ENCODE data around the gene COL4A2.

The COL4A2 gene

GRCh38 chr13:110557082-110557481 is 250.0 kb downstream of the COL4A2 start:
- TF ChIP-seq EZH2phosphoT487 (IDR thresholded peaks at IDR 0.05; ENCODE audit: low read length) (no peak), EZH2 (optimal IDR thresholded peaks at IDR 0.05; ENCODE audit: low read depth, low read length) (no peak), CTCF (IDR thresholded peaks at IDR 0.05; ENCODE audit: low read length) (no peak)
- Histone ChIP-seq H3K4me1 (ENCODE audit: low read length) (peaks cover 12% of the 10 kb centered on the region), H3K9me2 (replicated peaks; ENCODE audit: insufficient read depth, low read length) (no peaks in the 10 kb centered on the region), H3K79me2 (ENCODE audit: low read length) (no peaks in the 10 kb centered on the region), H3K27ac (ENCODE audit: low read length) (no peak overlapping the region), H3K36me3 (replicated peaks; ENCODE audit: insufficient read depth, low read length) (no peaks in the 10 kb centered on the region), H3K4me2 (ENCODE audit: low read depth, low read length) (no peak overlapping the region), H3K9me3 (replicated peaks; ENCODE audit: insufficient read depth, low read length) (no peaks in the 10 kb centered on the region), H3K9ac (ENCODE audit: low read length) (no peak overlapping the region), H4K20me1 (ENCODE audit: insufficient read depth, low read length) (no peaks in the 10 kb centered on the region), H3K27me3 (replicated peaks; ENCODE audit: insufficient read depth, low read length) (0 out of 2 replicates have a peak, but pooled peaks cover 7% of the 10 kb centered on the region), H3F3A (ENCODE audit: insufficient read depth, low read length) (peaks cover 18% of the 10 kb centered on the region), H2AFZ (ENCODE audit: low read length) (no peak overlapping the region), H3K4me3 (ENCODE audit: low read length) (no peak overlapping the region)
- no peak for DNase-seq

- H3F3A ChIP-seq (ENCODE audit: insufficient read depth, low read length): peaks cover 19% of the 10 kb centered on the region
- no peak overlapping the region for H3K27ac ChIP-seq (ENCODE audit: low read length)
- TF ChIP-seq CTCF (IDR thresholded peaks at IDR 0.05; ENCODE audit: low read length): no peak
- TF ChIP-seq EZH2 (optimal IDR thresholded peaks at IDR 0.05; ENCODE audit: low read depth, low read length): no peak
- no peak for TF ChIP-seq EZH2phosphoT487 (IDR thresholded peaks at IDR 0.05; ENCODE audit: low read length)
- H4K20me1 ChIP-seq (ENCODE audit: insufficient read depth, low read length): no peaks in the 10 kb centered on the region
- peaks cover 12% of the 10 kb centered on the region for H3K27me3 ChIP-seq (replicated peaks; ENCODE audit: insufficient read depth, low read length)
- no peak overlapping the region for H3K9ac ChIP-seq (ENCODE audit: low read length)
- H3K4me2 ChIP-seq (ENCODE audit: low read depth, low read length): no peak overlapping the region
- DNase-seq: no peak
- H3K9me3 ChIP-seq (replicated peaks; ENCODE audit: insufficient read depth, low read length): no peaks in the 10 kb centered on the region
- H3K36me3 ChIP-seq (replicated peaks; ENCODE audit: insufficient read depth, low read length): no peaks in the 10 kb centered on the region
- no peaks in the 10 kb centered on the region for H3K79me2 ChIP-seq (ENCODE audit: low read length)
- H3K9me2 ChIP-seq (replicated peaks; ENCODE audit: insufficient read depth, low read length): no peaks in the 10 kb centered on the region
- peaks cover 12% of the 10 kb centered on the region for H3K4me1 ChIP-seq (ENCODE audit: low read length)
- H2AFZ ChIP-seq (ENCODE audit: low read length): no peak overlapping the region
- no peak overlapping the region for H3K4me3 ChIP-seq (ENCODE audit: low read length)
Measured at GRCh38 chr13:110557610-110558305, 250.7 kb downstream of the COL4A2 start.

GRCh38 chr13:110559429-110559943 is 252.4 kb downstream of the COL4A2 start:
- no peak overlapping the region for H3K9ac ChIP-seq (ENCODE audit: low read length)
- no peaks in the 10 kb centered on the region for H3K36me3 ChIP-seq (replicated peaks; ENCODE audit: insufficient read depth, low read length)
- H3K27me3 ChIP-seq (replicated peaks; ENCODE audit: insufficient read depth, low read length): peaks cover 16% of the 10 kb centered on the region
- H3K4me1 ChIP-seq (ENCODE audit: low read length): peaks cover 12% of the 10 kb centered on the region
- no peak overlapping the region for H3K4me3 ChIP-seq (ENCODE audit: low read length)
- no peaks in the 10 kb centered on the region for H3K9me3 ChIP-seq (replicated peaks; ENCODE audit: insufficient read depth, low read length)
- TF ChIP-seq CTCF (IDR thresholded peaks at IDR 0.05; ENCODE audit: low read length): no peak
- no peak for TF ChIP-seq EZH2 (optimal IDR thresholded peaks at IDR 0.05; ENCODE audit: low read depth, low read length)
- TF ChIP-seq EZH2phosphoT487 (IDR thresholded peaks at IDR 0.05; ENCODE audit: low read length): no peak
- no peaks in the 10 kb centered on the region for H4K20me1 ChIP-seq (ENCODE audit: insufficient read depth, low read length)
- H3K79me2 ChIP-seq (ENCODE audit: low read length): no peaks in the 10 kb centered on the region
- peaks cover 19% of the 10 kb centered on the region for H3F3A ChIP-seq (ENCODE audit: insufficient read depth, low read length)
- no peak overlapping the region for H3K4me2 ChIP-seq (ENCODE audit: low read depth, low read length)
- H2AFZ ChIP-seq (ENCODE audit: low read length): no peak overlapping the region
- no peak for DNase-seq
- no peaks in the 10 kb centered on the region for H3K9me2 ChIP-seq (replicated peaks; ENCODE audit: insufficient read depth, low read length)
- H3K27ac ChIP-seq (ENCODE audit: low read length): no peak overlapping the region

Data from MM.1S (cell line).